Activated CD4-positive, alpha-beta T cell treated with anti-CD3 and anti-CD28 coated beads, Interleukin-2, amount 10 ng/mL, durations not matched to agents 7 days and 5 days (primary cell): ENCODE results near the gene CCDC92. TPM values are rescaled to one million over a fixed set of nuclear protein-coding genes. Genes with fewer than 3 reads are reported as not detected.
"Not testable (repeated sequence)": the region's sequence is repeated elsewhere in the genome, so short reads cannot be mapped to it uniquely, and the experiment has no call there.

Source experiments
- CTCF ChIA-PET: fragments of 350-600 bp; sonication (Branson Sonifier 250); formaldehyde crosslinking; loops from one replicate; lab custom pipeline; 2021; ENCODE audit warnings: antibody characterized with exemption; lab: Charles Lee
- POLR2A ChIA-PET: fragments of 350-600 bp; sonication (Branson Sonifier 250); formaldehyde crosslinking; loops from one replicate; lab custom pipeline; 2021; ENCODE audit warnings: antibody characterized with exemption; lab: Charles Lee
- DNase-seq: peaks from one replicate; pipeline ENCODE4 v3.0.0-alpha.2; 2020
- H3K27ac Mint-ChIP-seq: one replicate; pipeline ENCODE4 v1.8.0; 2021; ENCODE audit warnings: mild to moderate bottlenecking, moderate library complexity, mixed read lengths
- H3K27me3 Mint-ChIP-seq: one replicate; pipeline ENCODE4 v1.8.0; 2021; ENCODE audit warnings: mixed read lengths
- H3K36me3 Mint-ChIP-seq: one replicate; pipeline ENCODE4 v1.8.0; 2021; ENCODE audit warnings: low read depth, mixed read lengths
- H3K4me1 Mint-ChIP-seq: one replicate; pipeline ENCODE4 v1.8.0; 2021; ENCODE audit warnings: mixed read lengths
- H3K4me3 Mint-ChIP-seq: one replicate; pipeline ENCODE4 v1.8.0; 2021; ENCODE audit warnings: mild to moderate bottlenecking, moderate library complexity, mixed read lengths
- H3K9me3 Mint-ChIP-seq: one replicate; pipeline ENCODE4 v1.8.0; 2021; ENCODE audit warnings: mixed read lengths
- total RNA-seq, 2 experiments: library from RNA; stranded (reverse); gene quantifications; one replicate each; pipeline ENCODE4 v1.2.3, GENCODE V29; 2021

CCDC92 gene
- total RNA-seq, 2 experiments from 2014 or later, result 27.9 to 28.8 TPM

GRCh38 chr12:123950476-123951349, 21.9 kb downstream of the CCDC92 start:
- H3K27ac Mint-ChIP-seq, result no peak overlapping the region
- no peaks in the 10 kb centered on the region for H3K4me1 Mint-ChIP-seq
- no peak overlapping the region for H3K4me3 Mint-ChIP-seq
- H3K9me3 Mint-ChIP-seq, result no peaks in the 10 kb centered on the region
- CTCF ChIA-PET, result interaction anchor here (0.8 to 1.4 kb wide), 2 partner anchors 10 to 20 kb away, joined by 3 read pairs; no protein-coding TSS in a partner anchor
- POLR2A ChIA-PET, result interaction anchor here (0.7 kb wide), 1 partner anchor 851 kb away, joined by 3 read pairs; no protein-coding TSS in a partner anchor
- DNase-seq, result no peak
- no peaks in the 10 kb centered on the region for H3K27me3 Mint-ChIP-seq
- H3K36me3 Mint-ChIP-seq, result no peaks in the 10 kb centered on the region

GRCh38 chr12:123949770-123950165, 22.9 kb downstream of the CCDC92 start:
- no peak for DNase-seq
- Mint-ChIP-seq H3K9me3 (no peaks in the 10 kb centered on the region), H3K4me3 (no peak overlapping the region), H3K27me3 (no peaks in the 10 kb centered on the region), H3K27ac (no peak overlapping the region), H3K4me1 (no peaks in the 10 kb centered on the region), H3K36me3 (no peaks in the 10 kb centered on the region)
- ChIA-PET POLR2A (no interaction called here), CTCF (interaction anchor here (1.4 kb wide), 1 partner anchor 11 kb away, joined by 3 read pairs; no protein-coding TSS in a partner anchor)

DNA sequence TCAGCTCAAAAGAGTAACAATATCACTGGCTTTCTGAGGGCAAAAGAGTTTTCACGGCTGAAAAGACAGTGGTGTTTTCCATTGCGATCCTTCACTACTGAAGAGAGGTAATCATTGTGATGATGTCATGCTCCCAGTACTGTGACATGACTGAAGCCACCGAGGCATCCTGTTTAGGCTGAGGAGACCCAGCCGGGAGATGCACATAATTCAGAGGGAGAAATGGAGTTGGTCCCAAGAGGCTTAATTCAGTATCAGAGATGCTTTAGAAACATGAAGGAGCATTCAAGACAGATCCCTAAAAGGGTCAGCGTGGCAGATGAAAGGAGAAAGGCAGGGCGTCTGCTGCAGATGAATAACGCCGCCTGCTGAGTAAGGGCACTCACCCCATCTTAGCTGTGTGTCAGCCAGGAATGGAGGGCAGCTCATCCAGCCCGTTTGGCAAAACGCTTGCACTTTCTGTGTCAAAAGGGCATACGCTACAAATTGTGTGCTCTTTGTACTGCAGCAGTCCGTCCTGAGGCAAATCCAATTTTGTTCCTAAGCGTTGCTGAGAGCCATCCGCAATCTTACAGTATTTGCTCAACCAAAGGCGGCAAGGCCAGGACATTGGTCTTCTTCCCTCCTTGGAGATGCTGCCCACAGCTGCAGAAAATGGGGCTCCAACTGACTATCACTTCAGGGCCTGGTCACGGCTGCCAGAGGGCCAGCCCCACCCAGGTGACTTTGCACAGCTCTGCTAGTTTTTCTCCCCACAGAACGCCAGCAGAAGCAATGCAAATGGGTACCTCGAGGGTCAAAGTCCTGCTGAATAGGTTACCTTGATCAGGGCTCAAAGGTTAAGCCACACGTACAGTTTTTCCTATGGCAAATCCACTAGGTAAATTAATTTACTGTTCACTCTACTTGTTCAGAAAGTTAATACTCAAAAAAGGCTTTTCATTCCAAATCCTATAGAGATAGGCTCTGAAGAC, 23.5 kb downstream of the CCDC92 start:
- H3K4me3 Mint-ChIP-seq, result no peak overlapping the region

DNA sequence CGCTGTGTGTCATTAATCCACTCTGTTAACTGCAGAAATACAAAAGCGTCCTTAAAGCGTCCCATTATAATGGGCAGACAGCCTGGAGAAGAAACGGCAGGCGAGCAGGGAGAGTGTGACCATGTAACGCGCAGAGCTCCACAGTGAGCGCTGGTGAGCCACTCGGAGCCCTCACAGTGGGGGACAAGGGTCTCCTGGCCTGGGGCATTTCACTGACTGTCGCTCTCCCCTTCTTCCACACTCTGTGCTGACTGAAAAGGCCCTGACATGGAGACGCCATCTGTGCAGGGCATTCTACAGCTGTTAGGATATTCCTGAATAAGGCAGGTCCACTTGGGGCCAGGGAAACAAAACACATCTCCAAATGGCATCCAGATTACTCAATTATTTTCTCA, 24.2 kb downstream of the CCDC92 start:
- H3K4me1 Mint-ChIP-seq, result peaks cover 2% of the 10 kb centered on the region
- no peaks in the 10 kb centered on the region for H3K36me3 Mint-ChIP-seq
- no peak overlapping the region for H3K27ac Mint-ChIP-seq
- no peaks in the 10 kb centered on the region for H3K9me3 Mint-ChIP-seq
- POLR2A ChIA-PET, result no interaction called here
- CTCF ChIA-PET, result no interaction called here
- no peak for DNase-seq
- H3K27me3 Mint-ChIP-seq, result no peaks in the 10 kb centered on the region
- no peak overlapping the region for H3K4me3 Mint-ChIP-seq

More for the DNA sequence above, 23.5 kb downstream of the CCDC92 start:
- no peaks in the 10 kb centered on the region for H3K27me3 Mint-ChIP-seq
- DNase-seq, result no peak
- H3K27ac Mint-ChIP-seq, result no peak overlapping the region
- no peaks in the 10 kb centered on the region for H3K36me3 Mint-ChIP-seq
- no peaks in the 10 kb centered on the region for H3K9me3 Mint-ChIP-seq
- H3K4me1 Mint-ChIP-seq, result peaks cover 2% of the 10 kb centered on the region
- CTCF ChIA-PET, result interaction anchor here (1.4 kb wide), 1 partner anchor 12 kb away, joined by 3 read pairs; no protein-coding TSS in a partner anchor
- POLR2A ChIA-PET, result no interaction called here

GRCh38 chr12:123947531-123947930, 25.1 kb downstream of the CCDC92 start:
- H3K36me3 Mint-ChIP-seq, POLR2A ChIA-PET, H3K4me3 Mint-ChIP-seq, H3K4me1 Mint-ChIP-seq, DNase-seq, H3K27me3 Mint-ChIP-seq, H3K9me3 Mint-ChIP-seq, H3K27ac Mint-ChIP-seq: not testable (repeated sequence)
- CTCF ChIA-PET, result interaction anchor here (0.6 kb wide), 2 partner anchors 31 to 252 kb away, joined by 3 read pairs; no protein-coding TSS in a partner anchor

DNA sequence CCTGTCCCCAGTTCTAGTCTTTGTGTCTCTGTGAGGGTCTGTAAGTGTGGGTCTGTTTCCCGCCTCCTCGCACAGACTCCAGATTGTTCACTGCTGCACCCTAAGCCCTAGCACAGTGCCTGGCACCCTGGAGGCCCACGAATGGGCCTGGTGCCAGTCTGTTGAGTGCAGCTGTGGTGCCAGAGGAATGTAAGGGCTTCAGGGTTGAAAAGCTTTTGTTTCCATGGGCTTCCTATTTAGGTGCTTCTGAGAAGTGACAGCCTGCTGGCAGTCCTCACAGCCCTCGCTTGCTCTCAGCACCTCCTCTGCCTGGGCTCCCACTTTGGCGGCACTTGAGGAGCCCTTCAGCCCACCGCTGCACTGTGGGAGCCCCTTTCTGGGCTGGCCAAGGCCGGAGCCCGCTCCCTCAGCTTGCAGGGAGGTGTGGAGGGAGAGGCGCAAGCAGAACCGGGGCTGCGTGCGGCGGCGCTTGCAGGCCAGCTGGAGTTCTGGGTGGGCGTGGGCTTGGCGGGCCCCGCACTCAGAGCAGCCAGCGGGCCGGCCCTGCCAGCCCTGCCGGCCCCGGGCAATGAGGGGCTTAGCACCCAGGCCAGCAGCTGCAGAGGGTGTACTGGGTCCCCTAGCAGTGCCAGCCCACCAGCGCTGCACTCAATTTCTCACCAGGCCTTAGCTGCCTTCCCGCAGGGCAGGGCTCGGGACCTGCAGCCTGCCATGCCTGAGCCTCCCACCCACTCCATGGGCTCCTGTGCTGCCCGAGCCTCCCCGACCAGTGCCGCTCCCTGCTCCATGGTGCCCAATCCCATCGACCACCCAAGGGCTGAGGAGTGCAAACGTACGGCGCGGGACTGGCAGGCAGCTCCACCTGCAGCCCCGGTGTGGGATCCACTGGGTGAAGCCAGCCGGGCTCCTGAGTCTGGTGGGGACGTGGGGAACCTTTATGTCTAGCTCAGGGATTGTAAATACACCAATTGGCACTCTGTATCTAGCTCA, 25.8 kb downstream of the CCDC92 start:
- H3K9me3 Mint-ChIP-seq, POLR2A ChIA-PET, H3K27me3 Mint-ChIP-seq, DNase-seq, H3K36me3 Mint-ChIP-seq, H3K4me3 Mint-ChIP-seq, H3K4me1 Mint-ChIP-seq: not testable (repeated sequence)
- peak overlapping the region; percentile 63 for H3K27ac Mint-ChIP-seq
- CTCF ChIA-PET, result interaction anchor here (0.6 kb wide), 1 partner anchor 31 kb away, joined by 3 read pairs; no protein-coding TSS in a partner anchor

DNA sequence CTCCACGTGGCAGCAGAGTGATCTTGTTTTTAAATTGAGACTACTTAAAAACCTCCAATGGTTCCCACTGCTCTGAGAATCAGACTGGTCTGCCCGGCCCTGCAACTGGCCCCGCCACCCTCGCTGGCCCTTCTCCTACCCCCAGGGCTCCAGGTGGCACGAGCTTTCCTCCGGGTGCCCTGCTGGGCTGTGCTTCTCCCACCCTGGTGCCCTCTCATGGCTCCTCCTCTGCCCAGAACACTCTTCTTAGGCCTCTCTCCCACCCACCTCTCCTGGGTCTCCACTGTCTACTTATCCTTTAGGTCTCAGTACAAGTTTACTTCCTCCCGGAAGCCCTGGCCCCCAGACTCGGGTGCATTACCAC, 26.5 kb downstream of the CCDC92 start:
- no peak for DNase-seq
- ChIA-PET CTCF (no interaction called here), POLR2A (no interaction called here)
- H3K27ac Mint-ChIP-seq, result peak overlapping the region; percentile 63
- peaks cover 14% of the 10 kb centered on the region for H3K36me3 Mint-ChIP-seq
- H3K4me3 Mint-ChIP-seq, result no peak overlapping the region
- H3K27me3 Mint-ChIP-seq, result no peaks in the 10 kb centered on the region
- no peaks in the 10 kb centered on the region for H3K9me3 Mint-ChIP-seq
- H3K4me1 Mint-ChIP-seq, result peaks cover 2% of the 10 kb centered on the region

DNA sequence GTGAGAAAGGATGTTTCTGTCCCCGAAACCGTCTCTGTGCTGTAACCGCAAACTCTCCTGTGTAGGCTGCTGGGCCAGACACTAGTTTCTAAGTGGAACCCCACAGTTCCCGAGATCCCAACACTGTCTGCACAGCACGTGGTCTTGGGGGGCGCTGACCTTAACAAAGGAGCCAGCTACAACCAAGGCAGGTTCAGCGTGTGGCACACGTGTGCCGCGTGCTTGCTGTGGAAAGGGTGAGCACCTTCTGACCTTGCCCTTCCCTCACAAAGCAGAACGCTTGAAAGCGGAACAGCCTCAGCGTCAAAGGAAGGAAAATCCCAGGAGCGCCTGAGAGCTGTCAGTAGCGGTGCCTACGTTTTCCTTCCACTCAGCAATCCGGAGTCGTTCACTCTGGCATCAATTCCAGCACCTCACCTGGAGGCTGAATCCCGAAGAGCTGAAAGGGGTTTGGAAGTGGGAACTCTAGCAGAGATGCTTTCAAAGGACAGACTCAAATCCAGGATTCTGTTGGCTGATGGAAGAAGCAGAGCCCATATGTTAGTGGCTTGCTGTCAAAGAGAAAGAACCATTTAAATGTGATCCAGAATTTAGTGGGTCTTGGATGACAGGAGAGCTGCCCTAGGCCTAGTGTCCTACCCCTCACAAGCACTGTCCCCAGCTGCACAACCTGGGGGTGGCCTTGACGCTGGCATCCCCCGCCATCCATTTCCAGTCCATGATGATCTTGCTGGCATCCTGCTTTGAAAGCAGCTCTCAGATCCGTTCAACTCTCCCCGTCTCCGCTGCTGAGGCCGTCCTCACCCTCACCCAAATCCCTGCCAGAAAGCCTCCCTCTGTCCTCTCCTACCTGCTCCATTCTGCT, 27.1 kb downstream of the CCDC92 start:
- H3K36me3 Mint-ChIP-seq, result peaks cover 14% of the 10 kb centered on the region
- no peaks in the 10 kb centered on the region for H3K9me3 Mint-ChIP-seq
- ChIA-PET CTCF (interaction anchor here (1.3 kb wide), 1 partner anchor 21 kb away, joined by 3 read pairs; no protein-coding TSS in a partner anchor), POLR2A (no interaction called here)
- no peak overlapping the region for H3K27ac Mint-ChIP-seq
- no peak for DNase-seq
- no peak overlapping the region for H3K4me3 Mint-ChIP-seq
- no peaks in the 10 kb centered on the region for H3K27me3 Mint-ChIP-seq
- peaks cover 2% of the 10 kb centered on the region for H3K4me1 Mint-ChIP-seq

DNA sequence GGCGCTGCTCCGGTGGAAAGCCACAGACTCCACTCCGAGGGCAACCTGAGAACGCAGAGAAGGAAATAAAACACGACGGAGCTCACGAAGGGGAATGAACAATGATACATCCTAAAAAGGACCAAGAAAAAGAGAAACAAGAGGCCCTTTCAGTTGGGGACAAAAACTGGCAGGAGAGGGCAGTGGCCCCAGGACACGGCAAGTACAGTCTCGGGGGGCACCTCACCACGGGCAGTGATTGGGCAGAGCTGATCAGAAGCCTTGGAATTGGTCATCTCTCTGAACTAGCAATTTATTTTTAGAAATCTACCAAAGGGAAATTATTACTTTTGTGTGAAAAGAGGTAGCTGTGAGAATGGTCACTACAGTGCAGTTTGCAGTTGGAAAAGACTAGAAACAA, 27.9 kb downstream of the CCDC92 start:
- POLR2A ChIA-PET, result no interaction called here
- H3K27me3 Mint-ChIP-seq, result no peaks in the 10 kb centered on the region
- no peak overlapping the region for H3K4me3 Mint-ChIP-seq
- peaks cover 2% of the 10 kb centered on the region for H3K4me1 Mint-ChIP-seq
- DNase-seq, result no peak
- H3K36me3 Mint-ChIP-seq, result peaks cover 15% of the 10 kb centered on the region
- no peaks in the 10 kb centered on the region for H3K9me3 Mint-ChIP-seq
- H3K27ac Mint-ChIP-seq, result no peak overlapping the region
- CTCF ChIA-PET, result interaction anchor here (1.3 kb wide), 1 partner anchor 21 kb away, joined by 3 read pairs; no protein-coding TSS in a partner anchor

- no peak for DNase-seq
- POLR2A ChIA-PET, result no interaction called here
- Mint-ChIP-seq H3K9me3 (no peaks in the 10 kb centered on the region), H3K4me1 (peaks cover 7% of the 10 kb centered on the region), H3K36me3 (peaks cover 15% of the 10 kb centered on the region), H3K27me3 (no peaks in the 10 kb centered on the region), H3K27ac (no peak overlapping the region), H3K4me3 (no peak overlapping the region)
- CTCF ChIA-PET, result no interaction called here
Observed at GRCh38 chr12:123943816-123944215, 28.8 kb downstream of the CCDC92 start.

DNA sequence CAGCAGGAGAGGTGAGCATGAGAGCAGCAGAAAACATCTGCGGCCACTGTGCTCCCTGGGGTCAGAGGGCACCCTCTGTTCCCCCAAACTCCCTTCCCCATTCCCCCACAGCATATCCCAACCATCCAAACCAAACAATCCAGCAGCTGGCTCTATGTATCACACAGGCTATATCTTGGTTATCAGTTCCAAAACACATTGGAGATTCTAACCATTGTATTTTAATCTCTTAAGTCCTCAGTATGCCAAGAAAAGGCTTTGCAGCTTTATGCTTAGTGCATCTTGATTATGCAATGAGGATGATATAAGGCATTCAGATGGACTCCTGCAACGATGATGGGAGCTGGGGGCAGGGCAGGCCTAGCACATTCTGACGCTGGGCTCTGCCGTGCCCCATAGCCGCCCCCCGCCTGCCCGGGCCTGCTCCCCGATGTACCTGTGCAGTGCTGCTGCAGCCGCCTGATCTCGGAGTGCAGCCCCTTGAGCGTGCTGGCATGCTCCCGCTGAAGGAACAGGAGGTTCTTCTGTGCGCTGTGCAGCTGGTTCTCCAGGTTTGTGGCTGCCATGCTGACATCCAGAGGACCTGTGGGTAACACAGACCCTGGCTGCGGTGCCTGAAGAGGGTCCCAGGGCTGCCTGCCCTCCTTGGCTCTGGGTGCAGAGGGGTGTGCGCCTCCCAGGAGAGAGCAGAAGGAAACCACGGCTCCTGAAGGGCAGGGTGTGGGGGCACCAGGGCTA, 29.6 kb downstream of the CCDC92 start:
- no peaks in the 10 kb centered on the region for H3K27me3 Mint-ChIP-seq
- H3K4me3 Mint-ChIP-seq, result no peak overlapping the region
- peaks cover 15% of the 10 kb centered on the region for H3K36me3 Mint-ChIP-seq
- CTCF ChIA-PET, result no interaction called here
- POLR2A ChIA-PET, result no interaction called here
- no peak overlapping the region for H3K27ac Mint-ChIP-seq
- H3K4me1 Mint-ChIP-seq, result peaks cover 14% of the 10 kb centered on the region
- H3K9me3 Mint-ChIP-seq, result no peaks in the 10 kb centered on the region
- DNase-seq, result no peak
